GM19397 (cell line): ENCODE measurements around the gene EFR3B.

ENCODE experiments used
- ATAC-seq: cut with Tn5 transposase; IDR thresholded peaks from one replicate; pipeline ENCODE4 v1.9.1; 2021; ENCODE audit warnings: mild to moderate bottlenecking, moderate library complexity; ENCODE audit not compliant: unreplicated experiment

Gene EFR3B

GRCh38 chr2:25176541-25177181, 134.8 kb downstream of the EFR3B start:
- ATAC-seq = no peak

GRCh38 chr2:25177211-25177611, 135.3 kb downstream of the EFR3B start:
- no peak for ATAC-seq

- ATAC-seq = no peak
Observed at GRCh38 chr2:25178976-25179375, 137.1 kb downstream of the EFR3B start.

GRCh38 chr2:25184254-25184653, 142.4 kb downstream of the EFR3B start:
- ATAC-seq = no peak

GRCh38 chr2:25187729-25188350, 146.0 kb downstream of the EFR3B start:
- no peak for ATAC-seq

GRCh38 chr2:25188405-25188804, 146.5 kb downstream of the EFR3B start:
- ATAC-seq = no peak

- ATAC-seq = no peak
Observed at GRCh38 chr2:25190536-25190935, 148.7 kb downstream of the EFR3B start.

GRCh38 chr2:25194576-25195122, 152.8 kb downstream of the EFR3B start:
- ATAC-seq = no peak

- no peak for ATAC-seq
Observed at GRCh38 chr2:25197336-25198208, 155.7 kb downstream of the EFR3B start.

- no peak for ATAC-seq
Observed at GRCh38 chr2:25198209-25198525, 156.3 kb downstream of the EFR3B start.

GRCh38 chr2:25198576-25198975, 156.7 kb downstream of the EFR3B start:
- ATAC-seq = no peak

GRCh38 chr2:25201265-25201664, 159.4 kb downstream of the EFR3B start:
- ATAC-seq = no peak

GRCh38 chr2:25201794-25202193, 159.9 kb downstream of the EFR3B start:
- no peak for ATAC-seq

GRCh38 chr2:25202275-25202674, 160.4 kb downstream of the EFR3B start:
- no peak for ATAC-seq

GRCh38 chr2:25204190-25204838, 162.4 kb downstream of the EFR3B start:
- no peak for ATAC-seq

- ATAC-seq = no peak
Observed at GRCh38 chr2:25207078-25207545, 165.2 kb downstream of the EFR3B start.
